NCI-H2107 (cell line): ENCODE measurements around the gene RHBDL3.

Experiments
- DNase-seq: peaks from one replicate; lab custom pipeline; 2025; lab: John Stamatoyannopoulos, UW

Gene RHBDL3

DNA sequence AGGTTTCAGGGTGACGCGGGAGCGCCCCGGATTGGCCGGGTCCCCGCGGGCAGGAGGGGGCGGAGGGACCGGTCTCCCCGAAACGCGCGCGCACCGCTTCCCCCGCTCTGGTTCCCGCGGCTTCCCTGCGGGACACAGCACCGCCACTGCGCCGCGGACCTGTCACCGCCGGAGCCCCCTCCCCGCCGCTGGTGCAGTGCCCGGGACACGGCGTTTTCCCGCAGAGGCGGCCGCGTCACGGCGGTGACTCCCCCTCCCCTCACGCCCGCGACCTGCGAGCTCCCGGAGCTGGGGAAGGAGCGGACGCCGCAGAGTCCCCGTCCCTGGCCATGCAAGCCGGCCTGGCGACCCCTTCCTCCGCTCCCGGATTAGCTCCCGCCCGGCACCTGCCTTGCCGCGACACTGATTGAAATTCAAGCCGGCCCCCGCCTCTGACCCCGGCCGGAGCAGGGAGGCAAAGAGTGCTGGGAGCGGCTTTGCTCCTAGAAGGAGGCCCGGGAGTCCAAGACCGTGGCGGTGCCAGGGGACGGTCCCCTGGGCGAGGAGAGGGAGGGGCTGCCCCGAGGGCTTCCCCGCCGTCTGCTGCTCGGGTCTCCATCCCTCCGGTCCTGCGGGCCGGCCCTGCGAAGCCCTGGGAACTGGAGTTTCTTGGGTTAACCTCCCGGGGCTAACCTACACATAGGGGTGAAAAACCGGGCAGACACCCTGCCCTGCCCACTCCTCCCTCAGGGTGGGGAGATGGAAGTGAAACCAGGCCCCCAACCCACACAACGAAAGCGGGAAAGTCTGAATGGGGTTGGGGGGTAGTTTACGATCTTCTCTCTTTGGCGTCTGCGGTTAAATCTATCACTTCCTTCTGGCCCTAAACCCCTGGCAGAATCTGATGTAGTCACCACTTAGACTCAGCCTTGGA is 1.0 kb downstream of the RHBDL3 start:
- no peak for DNase-seq

DNA sequence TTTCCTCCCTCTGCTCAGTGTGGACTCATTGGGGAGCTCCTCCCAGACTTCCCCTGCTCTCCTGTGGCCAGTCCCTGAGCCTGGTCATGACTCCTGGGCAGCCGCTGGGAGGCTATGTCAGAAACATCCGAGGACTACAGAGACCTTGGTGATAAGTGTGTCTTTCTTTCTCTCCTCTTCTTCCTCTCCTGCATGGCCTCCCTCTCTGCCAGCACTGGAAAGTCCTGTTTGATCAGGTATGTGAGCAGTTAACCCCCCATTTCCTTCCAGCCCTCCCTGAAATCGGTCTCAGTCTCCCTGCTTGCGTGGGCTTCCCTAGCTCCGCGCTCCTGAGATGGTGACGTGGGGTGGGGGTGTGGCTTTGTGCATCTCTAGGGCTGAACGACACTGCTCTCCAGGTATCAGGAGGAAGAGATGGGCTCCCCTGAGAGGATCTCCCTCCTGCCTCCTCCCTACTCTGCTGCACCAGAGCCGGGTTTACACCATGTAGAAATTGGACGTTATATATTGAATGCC is 2.1 kb downstream of the RHBDL3 start:
- DNase-seq: no peak

DNA sequence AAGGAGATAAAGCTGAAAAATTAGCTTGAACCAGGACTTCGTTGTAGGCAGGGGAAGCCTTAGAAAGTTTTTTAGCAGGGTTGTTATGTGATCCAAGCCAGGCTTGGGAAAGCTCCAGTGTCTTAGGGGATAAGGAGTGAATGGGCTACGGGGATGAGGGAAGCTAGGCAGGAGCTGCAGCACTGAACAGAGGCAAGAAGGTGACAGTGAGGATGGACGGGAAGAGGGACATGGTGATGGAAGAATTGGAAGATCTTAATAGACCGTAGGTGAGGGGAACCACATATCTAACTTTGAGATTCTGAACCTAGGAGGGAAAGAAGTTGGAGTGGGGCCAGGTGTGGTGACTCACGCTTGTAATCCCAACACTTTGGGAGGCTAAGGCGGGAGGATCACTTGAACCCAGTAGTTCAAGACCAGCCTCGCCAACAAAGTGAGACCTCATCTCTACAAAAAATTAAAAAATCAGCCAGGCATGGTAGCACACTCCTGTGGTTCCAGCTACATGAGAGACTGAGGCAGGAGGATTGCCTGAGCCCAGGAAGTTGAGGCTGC is 3.2 kb downstream of the RHBDL3 start:
- no peak for DNase-seq

DNA sequence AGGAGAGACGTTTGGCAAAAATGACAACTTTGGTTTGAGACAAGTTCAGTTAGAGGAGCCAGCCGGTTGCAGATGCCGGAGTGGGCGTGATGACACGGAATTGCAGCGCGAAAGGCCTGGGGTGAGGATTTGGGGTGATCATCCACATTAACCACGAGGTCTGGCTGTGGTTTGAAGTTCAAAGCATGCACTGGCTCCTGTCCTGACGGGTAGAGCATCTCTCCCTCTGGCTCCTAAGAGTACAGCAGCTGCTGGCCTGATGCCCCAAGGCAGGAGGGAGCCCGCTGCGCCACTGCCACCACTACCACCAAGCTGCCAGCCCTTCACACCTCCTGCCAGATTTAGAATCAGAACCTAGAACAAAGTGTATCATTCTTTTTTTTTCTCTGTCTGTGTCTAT is 3.7 kb downstream of the RHBDL3 start:
- no peak for DNase-seq

DNA sequence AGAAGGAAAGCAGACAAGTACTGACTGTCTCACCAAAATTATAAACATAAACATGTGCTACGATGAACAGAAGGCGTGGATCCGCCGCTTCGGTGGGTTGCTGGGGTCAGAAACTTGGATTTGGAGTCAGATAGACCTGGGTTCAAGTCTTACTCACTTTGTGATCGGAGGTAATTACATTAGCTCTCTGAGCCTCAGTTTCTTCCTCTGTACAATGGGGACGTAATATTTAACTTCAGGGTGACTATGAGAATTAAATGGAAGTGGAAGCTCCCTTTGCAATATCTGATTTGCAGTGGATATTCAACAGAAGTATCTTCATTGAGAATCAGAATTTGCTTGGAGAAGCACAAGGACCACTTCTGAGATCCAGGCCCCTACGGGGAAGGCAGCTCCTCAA is 6.2 kb downstream of the RHBDL3 start:
- DNase-seq: no peak

DNA sequence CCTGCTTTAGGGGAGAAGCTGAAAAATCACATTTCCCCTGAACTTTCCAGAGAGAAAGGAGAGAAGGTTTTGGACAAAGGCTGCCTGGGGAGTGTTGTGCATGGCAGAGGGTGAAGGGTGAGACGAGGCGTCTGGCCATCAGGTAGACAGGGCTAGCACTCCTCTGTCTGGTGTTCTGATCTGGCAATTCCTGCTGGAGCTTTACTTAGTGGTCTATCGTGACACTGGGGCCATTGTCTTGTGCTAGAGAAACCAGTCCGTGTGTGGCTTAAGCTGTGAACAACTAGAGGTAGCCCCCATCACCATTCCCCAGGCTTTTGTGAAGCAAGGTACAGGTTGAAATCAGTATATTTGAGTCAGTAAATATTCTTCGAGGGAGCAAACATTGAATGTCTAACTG is 8.5 kb downstream of the RHBDL3 start:
- no peak for DNase-seq

DNA sequence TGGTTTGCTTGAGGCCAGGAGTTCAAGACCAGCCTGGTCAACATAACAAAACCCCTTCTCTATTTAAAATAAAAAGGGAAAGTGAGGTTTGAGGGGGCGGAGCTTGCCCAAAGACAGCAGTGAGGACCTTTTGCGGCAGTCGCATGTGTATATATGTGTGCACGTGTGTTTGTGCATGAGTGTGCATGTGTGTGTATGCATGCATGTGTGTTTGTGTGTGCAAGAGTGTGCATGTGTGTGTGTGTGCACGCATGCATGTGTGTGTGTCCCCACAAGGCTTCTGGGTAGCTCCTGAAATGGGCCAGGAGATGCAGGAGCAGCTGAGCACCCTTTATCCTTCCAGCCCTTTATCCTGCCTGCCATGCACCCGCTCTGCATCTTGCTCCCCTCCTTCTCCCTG is 9.0 kb downstream of the RHBDL3 start:
- DNase-seq: no peak

DNA sequence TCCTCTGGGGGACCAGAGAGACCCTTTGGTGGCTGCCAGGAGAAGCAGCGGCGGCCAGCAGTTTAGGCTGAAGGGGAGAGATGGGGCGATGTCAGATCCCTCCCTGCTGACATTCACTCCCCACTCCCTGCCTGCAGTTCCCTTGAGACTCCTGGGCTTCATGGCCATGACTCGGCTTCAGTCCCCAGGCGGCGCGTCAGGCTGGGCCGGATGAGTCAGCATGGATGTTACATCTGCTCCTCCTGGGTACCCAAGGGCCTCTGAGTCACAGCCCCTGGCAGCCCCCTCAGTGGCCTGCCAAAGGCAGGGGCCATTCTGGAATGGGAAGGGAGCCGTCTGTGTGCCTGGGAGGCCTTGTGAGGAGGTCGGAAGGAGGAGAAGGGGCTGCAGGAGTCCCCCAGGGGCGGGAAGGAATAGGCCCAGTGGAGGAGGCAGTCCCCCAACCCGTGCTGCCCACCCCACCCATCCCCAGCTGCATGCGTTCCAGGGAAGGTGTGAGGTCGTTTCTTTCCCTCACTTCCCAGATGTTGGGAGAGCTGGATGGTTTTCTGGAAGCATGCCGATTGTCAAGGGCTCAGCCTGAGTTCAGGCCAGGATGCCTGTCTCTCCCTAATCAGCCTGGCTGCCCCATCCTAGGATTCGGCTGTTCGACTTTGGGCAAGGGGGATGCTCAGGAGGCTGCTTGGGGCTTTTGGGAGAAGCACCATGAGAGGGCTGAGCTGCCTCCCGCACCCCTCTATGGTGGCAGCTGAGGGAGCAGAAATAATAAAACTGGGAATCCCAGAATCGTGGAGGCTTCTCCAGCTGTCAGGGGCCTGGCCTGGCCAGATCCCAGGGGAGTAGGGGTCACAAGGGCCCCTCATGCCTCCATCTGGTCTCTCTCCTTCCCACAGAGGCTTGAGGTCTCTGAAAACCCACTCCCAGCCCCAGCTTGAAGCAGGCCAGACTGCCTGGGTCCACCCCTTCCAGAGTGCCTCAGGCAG is 9.7 kb downstream of the RHBDL3 start:
- no peak for DNase-seq

DNA sequence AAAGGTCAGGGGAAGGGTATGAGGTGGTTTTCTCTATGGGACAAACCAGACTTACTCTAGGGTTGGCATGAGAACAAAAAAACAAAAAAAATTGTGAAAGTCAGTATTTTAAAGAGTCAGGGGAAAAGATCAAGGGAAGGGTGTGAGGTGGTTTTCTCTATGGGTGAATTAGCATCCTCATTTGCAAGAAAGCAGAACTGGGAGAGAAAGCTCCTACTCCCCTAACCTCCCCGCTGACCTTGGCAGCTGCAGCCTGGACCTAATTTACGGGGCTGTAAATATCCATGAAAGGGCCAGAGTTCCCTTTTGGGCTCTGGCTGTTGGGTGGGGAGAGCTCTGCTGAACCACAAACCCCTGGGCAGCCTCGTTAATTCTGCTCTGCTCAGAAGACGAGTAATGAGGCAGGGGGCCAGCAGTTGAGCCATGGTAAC is 10.6 kb downstream of the RHBDL3 start:
- no peak for DNase-seq

DNA sequence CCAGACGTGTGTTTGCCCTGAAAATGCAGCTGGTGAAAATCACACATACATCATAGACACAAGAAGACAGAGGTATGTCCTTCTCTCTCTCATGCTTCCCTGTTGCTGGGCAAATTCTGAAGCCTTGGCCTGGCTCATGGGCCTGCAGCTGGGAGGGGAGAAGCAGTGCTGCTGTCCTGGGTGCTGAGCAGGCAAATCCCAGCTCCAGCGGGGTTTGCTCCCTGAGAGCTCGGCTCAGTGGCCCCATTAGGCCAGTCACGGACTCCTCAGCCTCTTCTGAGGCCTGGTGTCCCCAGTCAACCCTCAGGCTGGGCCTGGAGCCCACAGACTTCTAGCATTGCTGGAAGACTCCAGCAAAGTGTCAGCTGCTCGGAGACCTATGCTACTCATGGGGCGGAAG is 11.7 kb downstream of the RHBDL3 start:
- DNase-seq: no peak

DNA sequence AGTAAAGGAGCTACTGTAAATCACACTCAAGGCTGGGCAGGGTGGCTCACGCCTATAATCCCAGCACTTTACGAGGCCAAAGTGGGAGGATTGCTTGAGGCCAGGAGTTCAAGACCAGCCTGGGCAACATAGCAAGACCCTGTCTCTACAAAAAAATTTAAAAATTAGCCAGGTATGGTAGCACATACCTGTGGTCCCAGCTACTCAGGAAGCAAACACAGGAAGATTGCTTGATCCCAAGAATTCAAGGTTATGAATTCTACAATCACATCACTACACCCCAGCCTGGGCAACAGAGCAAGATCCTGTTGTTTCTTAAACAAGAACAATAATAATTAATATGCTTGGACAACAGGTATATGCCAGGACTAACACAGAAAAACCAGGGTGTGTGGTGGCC is 13.2 kb downstream of the RHBDL3 start:
- DNase-seq: no peak

DNA sequence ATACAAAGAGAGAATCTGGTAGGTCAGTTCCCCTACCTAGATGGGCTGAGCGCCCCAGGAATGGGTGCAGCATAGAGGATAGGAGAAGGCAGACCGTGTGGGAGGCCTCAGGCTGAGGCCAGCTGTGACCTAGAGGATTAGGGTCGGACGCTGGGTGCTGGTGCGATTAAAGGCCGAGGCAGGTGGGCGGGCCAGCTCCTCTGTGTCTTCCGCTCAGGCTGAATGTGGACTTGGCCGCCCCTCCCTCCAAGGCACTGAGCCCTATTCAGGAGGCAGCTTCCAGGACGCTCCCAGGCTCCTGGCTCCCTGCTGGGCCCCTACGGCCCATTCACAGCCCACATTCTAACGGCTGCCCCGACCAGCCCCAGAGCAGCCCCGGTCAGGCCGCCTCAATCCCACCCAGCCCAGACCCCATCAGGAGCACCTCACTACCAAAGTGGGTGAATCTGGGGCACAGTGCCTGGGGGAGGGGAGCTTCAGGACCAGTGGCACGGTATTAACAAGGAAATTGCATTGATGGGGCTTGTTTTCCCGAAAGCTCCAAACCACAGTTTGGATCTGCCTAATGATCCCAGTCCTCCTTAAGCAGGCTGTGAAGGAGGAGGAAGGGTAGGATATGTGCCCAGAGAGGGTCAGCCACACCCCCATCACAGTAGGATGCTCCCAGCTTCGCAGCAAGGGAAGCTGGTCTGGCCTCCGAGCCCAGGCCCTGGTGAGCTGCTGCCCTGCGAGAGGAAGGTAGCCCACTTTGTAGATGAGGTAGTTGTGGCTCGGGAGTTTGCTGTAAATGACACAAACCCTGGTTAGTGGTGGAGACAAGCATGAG is 14.5 kb downstream of the RHBDL3 start:
- DNase-seq: no peak

DNA sequence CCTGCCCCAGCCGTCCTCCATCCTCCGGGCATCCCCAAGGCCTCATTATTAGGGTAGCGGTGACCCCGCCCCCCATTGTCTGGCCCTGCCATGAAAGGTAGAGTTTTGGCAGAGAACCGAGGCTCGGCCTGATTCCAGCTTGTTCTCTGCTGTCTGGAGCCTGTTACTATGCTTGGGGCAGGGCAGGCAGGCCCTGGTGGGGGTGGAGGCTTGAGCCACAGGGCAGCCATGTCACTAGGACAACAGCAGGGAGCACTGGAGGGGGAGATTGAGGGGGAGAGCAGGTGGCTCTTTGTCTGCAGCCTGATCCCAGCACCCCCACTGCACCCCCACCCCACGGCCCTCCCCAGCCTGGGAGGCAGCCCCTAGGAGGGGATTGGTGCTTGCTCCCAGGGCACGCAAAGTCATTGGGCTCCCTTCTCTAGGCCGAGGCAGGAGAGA is 15.4 kb downstream of the RHBDL3 start:
- DNase-seq: peak; percentile 40

DNA sequence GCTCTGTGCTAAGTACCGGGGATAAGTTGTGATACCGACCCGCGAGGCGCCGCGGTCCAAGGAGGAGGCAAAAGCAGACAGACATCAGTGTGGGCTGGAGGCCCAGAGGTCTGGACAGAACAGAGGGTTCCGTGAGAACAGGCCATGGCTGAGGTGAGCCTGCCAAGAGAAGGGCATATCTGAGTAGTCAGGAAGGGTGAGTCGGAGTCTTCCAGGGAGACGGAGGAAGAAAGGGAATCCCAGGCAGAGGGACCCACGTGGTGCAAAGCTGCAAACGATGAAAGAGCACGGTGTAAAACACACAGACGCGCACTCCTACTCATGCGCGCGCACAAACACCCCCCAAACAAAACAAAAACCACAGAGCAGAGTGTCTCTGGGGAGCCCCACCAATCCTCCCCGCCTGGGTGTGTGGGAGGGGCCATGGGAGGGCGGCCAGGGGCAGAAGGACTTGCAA is 18.1 kb downstream of the RHBDL3 start:
- no peak for DNase-seq

DNA sequence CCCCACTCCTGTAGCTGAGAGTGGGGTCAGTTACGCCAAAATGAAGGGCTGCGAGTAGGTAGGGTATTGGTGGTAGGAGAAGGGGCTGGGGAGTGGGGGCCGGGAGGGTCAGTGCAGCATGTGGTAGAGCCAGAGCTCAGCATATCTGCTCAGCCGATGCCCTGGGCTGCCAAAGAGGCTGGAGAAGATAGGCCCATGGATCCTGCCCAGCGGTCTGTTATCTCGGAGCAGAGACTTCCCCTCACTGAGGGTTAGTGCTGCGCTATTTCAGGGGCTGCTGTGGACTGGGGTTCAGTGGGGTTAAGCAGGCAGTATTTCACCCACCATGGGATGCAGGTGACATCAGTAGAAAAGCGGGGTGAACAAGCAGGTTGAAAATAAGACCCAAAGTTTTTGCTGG is 19.7 kb downstream of the RHBDL3 start:
- no peak for DNase-seq

DNA sequence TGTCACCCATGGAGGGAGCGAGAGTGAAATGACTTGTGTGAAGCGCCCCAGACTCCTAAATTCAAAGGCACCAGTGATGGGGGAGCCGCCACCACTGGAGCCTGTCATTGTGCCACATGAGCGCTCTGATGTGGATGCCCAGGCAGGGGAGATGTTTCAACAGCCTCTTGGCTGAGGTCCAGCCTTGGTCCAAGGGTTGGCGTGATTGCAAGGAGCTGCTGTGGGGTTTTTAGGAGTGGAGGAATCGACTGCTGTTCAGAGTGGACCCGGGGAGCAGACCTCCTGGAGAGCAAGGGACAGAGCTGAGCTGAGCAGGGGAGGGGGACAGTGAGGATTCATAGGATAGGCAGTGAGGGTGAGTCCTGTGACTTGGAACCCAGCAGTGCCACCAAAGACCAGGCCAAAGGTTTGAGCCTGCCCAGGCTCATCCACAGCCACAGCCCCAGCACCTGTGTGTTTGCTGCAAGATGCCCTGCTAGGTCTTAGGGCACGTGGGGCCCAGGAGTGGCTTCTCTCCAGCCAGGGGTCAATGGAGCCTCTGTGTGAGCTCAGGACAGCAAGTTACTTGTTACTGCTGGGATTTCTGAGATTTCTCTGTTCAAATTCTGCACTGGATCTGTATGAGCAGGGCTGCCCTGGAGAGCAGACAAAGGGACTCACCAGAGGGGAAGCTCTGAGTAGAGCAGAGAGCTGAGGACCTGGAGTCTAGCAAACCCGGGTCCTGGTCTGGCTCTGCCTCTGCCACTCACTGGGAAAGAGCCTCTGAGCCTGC is 20.3 kb downstream of the RHBDL3 start:
- DNase-seq: no peak

DNA sequence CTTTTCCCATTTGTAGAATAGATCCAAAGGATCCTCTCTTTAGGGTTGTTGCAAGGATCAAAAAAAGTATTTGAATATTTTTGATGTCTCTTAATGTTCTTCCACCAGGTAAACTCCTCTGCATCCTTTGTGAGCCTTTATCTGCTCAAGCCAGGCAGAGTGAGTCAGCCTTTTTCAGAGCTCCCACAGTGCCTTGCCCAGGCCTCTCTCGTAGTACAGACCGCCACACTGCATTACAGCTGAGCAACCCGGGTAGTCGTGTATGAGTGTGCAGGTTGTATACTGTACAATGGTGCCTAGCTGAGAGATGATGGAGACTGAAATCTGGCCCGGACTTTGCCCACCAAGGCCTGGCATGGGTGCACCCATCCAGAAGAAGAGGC is 20.9 kb downstream of the RHBDL3 start:
- DNase-seq: no peak

DNA sequence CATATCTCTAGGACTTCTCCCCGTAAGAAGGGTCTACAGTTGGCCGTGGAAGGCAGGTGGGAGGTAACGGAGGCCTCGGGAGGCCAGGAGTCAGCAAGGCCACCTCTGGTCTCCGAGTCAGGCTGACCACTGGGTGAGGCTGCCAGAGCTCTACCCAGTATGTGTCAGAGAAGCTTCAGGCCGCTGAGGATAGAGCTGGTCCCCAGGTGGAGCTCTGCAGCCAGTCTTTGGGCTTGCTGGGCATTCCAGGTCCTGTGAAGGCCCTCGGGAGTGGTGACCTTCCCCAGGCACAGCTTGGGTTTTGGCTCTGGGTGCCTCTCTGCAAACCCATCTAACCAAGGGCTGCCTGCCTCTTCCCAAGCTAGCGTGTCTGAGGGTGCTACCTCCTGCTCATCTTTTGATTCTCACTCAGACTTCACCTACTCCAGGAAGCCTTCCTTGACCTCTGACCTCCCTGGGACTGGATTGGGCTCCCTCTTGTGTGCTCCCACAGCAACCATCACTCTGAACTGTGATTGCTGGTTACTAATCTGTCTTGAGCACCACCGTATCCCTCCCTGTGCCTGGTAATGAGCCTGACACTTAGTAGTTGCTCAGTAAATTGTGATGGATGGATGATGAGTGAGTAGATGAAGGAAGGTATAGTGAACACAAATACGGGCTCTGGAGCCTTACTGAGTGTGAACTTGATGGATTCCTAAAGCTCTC is 22.3 kb downstream of the RHBDL3 start:
- no peak for DNase-seq

DNA sequence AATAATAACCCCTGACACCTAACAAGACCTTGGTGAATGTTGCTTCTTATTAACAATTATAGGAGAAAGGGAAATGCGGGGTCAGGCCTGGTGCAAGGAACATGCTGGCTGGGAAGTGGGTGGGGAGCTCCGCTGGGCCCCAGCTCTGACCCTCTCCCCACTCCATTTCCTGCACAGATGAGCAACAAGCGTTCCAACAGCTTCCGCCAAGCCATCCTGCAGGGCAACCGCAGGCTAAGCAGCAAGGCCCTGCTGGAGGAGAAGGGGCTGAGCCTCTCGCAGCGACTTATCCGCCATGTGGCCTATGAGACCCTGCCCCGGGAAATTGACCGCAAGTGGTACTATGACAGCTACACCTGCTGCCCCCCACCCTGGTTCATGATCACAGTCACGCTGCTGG is 23.0 kb downstream of the RHBDL3 start:
- DNase-seq: no peak
